B cell (primary cell): ENCODE data around the gene KRTAP21-1. TPM values are rescaled to one million over a fixed set of nuclear protein-coding genes. Genes with fewer than 3 reads are reported as not detected.

Source experiments
- ATAC-seq: fragments of 200-7000 bp; cut with Tn5 transposase; one replicate; pipeline ENCODE4 v1.10.0; 2021; ENCODE audit warnings: low read depth, mild to moderate bottlenecking, moderate number of reproducible peaks, moderate library complexity
- CTCF ChIA-PET: fragments of 350-600 bp; sonication (Branson Sonifier 250); formaldehyde crosslinking; loops from one replicate; lab custom pipeline; 2021; ENCODE audit warnings: antibody characterized with exemption, inconsistent platforms; lab: Charles Lee
- POLR2A ChIA-PET: fragments of 350-600 bp; sonication (Branson Sonifier 250); formaldehyde crosslinking; loops from one replicate; lab custom pipeline; 2021; ENCODE audit warnings: antibody characterized with exemption; lab: Charles Lee
- DNase-seq: peaks from one replicate; pipeline ENCODE4 v3.0.0; 2013
- H2AFZ ChIP-seq: 2 replicates; pipeline ENCODE4 v1.6.1; 2012; ENCODE audit warnings: mild to moderate bottlenecking, low read depth, low read length; ENCODE audit not compliant: insufficient read depth, poor library complexity, severe bottlenecking
- H3K27ac ChIP-seq, 2 donors: 1 replicate in 1 of 2; 2 replicates in 1 of 2; pipeline ENCODE4 v1.5.1; 2012 to 2013; ENCODE audit warnings: low read length in 2 of 2, mild to moderate bottlenecking in 2 of 2, moderate library complexity in 1 of 2
- H3K27me3 ChIP-seq, 4 experiments: fragments of 200-600 bp in 1 of 4; sonication (generic) in 1 of 4; replicated peaks in 1 of 4; 1 replicate in 2 of 4; 2 replicates in 2 of 4; pipeline versions ENCODE4 v1.6.1 to v1.7.0; 2013 to 2016; ENCODE audit warnings: low read length in 3 of 4, mild to moderate bottlenecking in 2 of 4, mixed read lengths in 1 of 4, moderate library complexity in 1 of 4; ENCODE audit not compliant: insufficient read depth in 4 of 4, control insufficient read depth in 3 of 4; ENCODE audit errors: control extremely low read depth in 1 of 4
- H3K36me3 ChIP-seq, 2 experiments: replicated peaks in 1 of 2; 1 replicate in 1 of 2; 2 replicates in 1 of 2; pipeline versions ENCODE4 v1.6.1 to v1.7.1; 2013; ENCODE audit warnings: low read length in 1 of 2; ENCODE audit not compliant: insufficient read depth in 2 of 2, control insufficient read depth in 1 of 2; ENCODE audit errors: control extremely low read depth in 1 of 2, extremely low read depth in 1 of 2
- H3K4me1 ChIP-seq, 2 donors: fragments of 200-600 bp in 1 of 2; sonication (generic) in 1 of 2; 1 replicate in 1 of 2; 2 replicates in 1 of 2; pipeline versions ENCODE4 v1.5.1 to v1.6.1; 2013 to 2017; ENCODE audit warnings: low read length in 2 of 2; ENCODE audit not compliant: control insufficient read depth in 2 of 2, insufficient read depth in 2 of 2
- H3K4me2 ChIP-seq: replicated peaks from 2 replicates; pipeline ENCODE3; 2012; ENCODE audit warnings: mild to moderate bottlenecking, low read depth, low read length; ENCODE audit not compliant: poor library complexity, severe bottlenecking
- H3K4me3 ChIP-seq, 5 experiments: fragments of 200-600 bp in 1 of 5; sonication (generic) in 1 of 5; 1 replicate in 3 of 5; 2 replicates in 2 of 5; pipeline versions ENCODE4 v1.5.1 to v1.7.0; 2011 to 2016; ENCODE audit warnings: low read length in 4 of 5, mild to moderate bottlenecking in 4 of 5, low read depth in 2 of 5, control low read depth in 1 of 5, moderate library complexity in 1 of 5; ENCODE audit not compliant: insufficient read depth in 1 of 5; ENCODE audit errors: control extremely low read depth in 1 of 5, extremely low read depth in 1 of 5
- H3K79me2 ChIP-seq: fragments of 200-600 bp; sonication (generic); one replicate; pipeline ENCODE4 v1.6.0; 2016; ENCODE audit warnings: low read length; ENCODE audit not compliant: control insufficient read depth, insufficient read depth
- H3K9ac ChIP-seq: fragments of 200-600 bp; sonication (generic); 2 replicates; pipeline ENCODE4 v1.6.1; 2017; ENCODE audit warnings: mild to moderate bottlenecking, low read length, moderate library complexity
- H3K9me3 ChIP-seq, 3 donors: one replicate each; pipeline versions ENCODE4 v1.6.1 to v1.7.1; 2013; ENCODE audit warnings: low read length in 2 of 3; ENCODE audit not compliant: control insufficient read depth in 2 of 3, insufficient read depth in 1 of 3; ENCODE audit errors: control extremely low read depth in 1 of 3
- H4K20me1 ChIP-seq: 2 replicates; pipeline ENCODE4 v1.6.0; 2012; ENCODE audit warnings: mild to moderate bottlenecking, low read length; ENCODE audit not compliant: insufficient read depth, control insufficient read depth, poor library complexity, severe bottlenecking
- H3K27ac Mint-ChIP-seq: one replicate; pipeline ENCODE4 v1.8.0; 2021; ENCODE audit warnings: mixed read lengths
- H3K27me3 Mint-ChIP-seq: one replicate; pipeline ENCODE4 v1.8.0; 2021; ENCODE audit warnings: mixed read lengths
- H3K4me1 Mint-ChIP-seq: one replicate; pipeline ENCODE4 v1.8.0; 2021; ENCODE audit warnings: mixed read lengths
- H3K4me3 Mint-ChIP-seq: one replicate; pipeline ENCODE4 v1.8.0; 2021; ENCODE audit warnings: mixed read lengths
- H3K9me3 Mint-ChIP-seq: one replicate; pipeline ENCODE4 v1.8.0; 2022; ENCODE audit warnings: mixed read lengths; ENCODE audit not compliant: insufficient read depth
- CTCF ChIP-seq: fragments of 200-600 bp; IDR thresholded peaks from one replicate; pipeline ENCODE4 v1.8.0; 2022; ENCODE audit warnings: antibody characterized with exemption, mild to moderate bottlenecking
- EZH2 ChIP-seq: IDR thresholded peaks from 2 replicates; pipeline ENCODE4 v1.6.1; 2012; ENCODE audit warnings: borderline replicate concordance, low read depth, mild to moderate bottlenecking, moderate library complexity, low read length; ENCODE audit not compliant: insufficient read depth, poor library complexity, severe bottlenecking
- WGBS: methylation state at CpG from one replicate; pipeline ENCODE4 v1.1.5; 2013; ENCODE audit warnings: missing lambda C conversion rate; ENCODE audit not compliant: insufficient coverage; 5-methylcytosine and 5-hydroxymethylcytosine counted together
- intact Hi-C: fragments of 100-400 bp; cut with micrococcal nuclease; formaldehyde crosslinking; loops from one replicate; pipeline ENCODE4 v1.10.0; 2022
- polyA plus RNA-seq: library from polyadenylated mRNA; depleted of rRNA; stranded (reverse); fragments of >200 nt; gene quantifications from 2 replicates; pipeline ENCODE4 v1.2.3, GENCODE V29; 2012
- total RNA-seq, 2 donors: library from RNA; stranded (reverse); fragments of 120-200 nt in 1 of 2; gene quantifications; 1 replicate in 1 of 2; 2 replicates in 1 of 2; pipeline versions ENCODE4 v1.2.3 to v1.2.4, GENCODE V29; 2013 to 2022

The KRTAP21-1 gene
- total and polyA plus RNA-seq, 2 donors (not counting 1 experiment from before 2014, with no cell fraction given) = not detected

- ChIA-PET CTCF (no interaction called here), POLR2A (no interaction called here)
- H3K4me2 ChIP-seq = no peak overlapping the region
- TF ChIP-seq EZH2 = no peak
- no peak for TF ChIP-seq CTCF
- H3K9me3 ChIP-seq = no peaks in the 10 kb centered on the region
- no peaks in the 10 kb centered on the region for H3K27me3 Mint-ChIP-seq
- intact Hi-C loops = no loop called here
- no peaks in the 10 kb centered on the region for H3K36me3 ChIP-seq
- no peaks in the 10 kb centered on the region for H3K27me3 ChIP-seq
- H3K27ac ChIP-seq = no peak overlapping the region
- no peak overlapping the region for H2AFZ ChIP-seq
- peaks cover 6% of the 10 kb centered on the region for H3K9me3 Mint-ChIP-seq
- H3K4me1 Mint-ChIP-seq = no peaks in the 10 kb centered on the region
- no peaks in the 10 kb centered on the region for H4K20me1 ChIP-seq
- no peak for DNase-seq
- no peaks in the 10 kb centered on the region for H3K4me1 ChIP-seq
- no peak overlapping the region for H3K4me3 ChIP-seq
- no peak for ATAC-seq
- no peak overlapping the region for H3K4me3 Mint-ChIP-seq
- no peaks in the 10 kb centered on the region for H3K79me2 ChIP-seq
- no peak overlapping the region for H3K9ac ChIP-seq
- H3K27ac Mint-ChIP-seq = no peak overlapping the region
- no CpG with 5 or more reads among the region's 2 CpGs for WGBS
Observed at GRCh38 chr21:30714946-30715345, 40.3 kb downstream of the KRTAP21-1 start.

- ChIA-PET CTCF (no interaction called here), POLR2A (no interaction called here)
- Histone ChIP-seq H3K79me2 (no peaks in the 10 kb centered on the region), H4K20me1 (no peaks in the 10 kb centered on the region), H3K27ac (no peak overlapping the region), H3K27me3 (no peaks in the 10 kb centered on the region), H3K4me3 (no peak overlapping the region), H3K9ac (no peak overlapping the region), H3K9me3 (no peaks in the 10 kb centered on the region), H3K4me2 (no peak overlapping the region), H2AFZ (no peak overlapping the region), H3K36me3 (no peaks in the 10 kb centered on the region), H3K4me1 (no peaks in the 10 kb centered on the region)
- intact Hi-C loops = no loop called here
- Mint-ChIP-seq H3K4me3 (no peak overlapping the region), H3K27me3 (no peaks in the 10 kb centered on the region), H3K4me1 (no peaks in the 10 kb centered on the region), H3K9me3 (peaks cover 6% of the 10 kb centered on the region), H3K27ac (no peak overlapping the region)
- no CpG with 5 or more reads among the region's 3 CpGs for WGBS
- ATAC-seq (no peak), DNase-seq (no peak)
- TF ChIP-seq CTCF = no peak
- TF ChIP-seq EZH2 = no peak
Observed at GRCh38 chr21:30714456-30714855, 40.8 kb downstream of the KRTAP21-1 start.
